Stimulated activated naive CD8-positive, alpha-beta T cell treated with anti-CD3 and anti-CD28 coated beads, Interleukin-15, Interleukin-2, amounts not matched to agents 100 U/mL and 50 U/mL, for 24 hours (primary cell): ENCODE measurements around the gene CHN1.

Experiments used
- ATAC-seq: fragments of 150-1000 bp; cut with Tn5 transposase; one replicate; pipeline ENCODE4 v1.10.0; 2021
- DNase-seq: peaks from one replicate; pipeline ENCODE4 v3.0.0; 2021

Gene CHN1

GRCh38 chr2:174924061-174924693, 81.0 kb downstream of the CHN1 start:
- ATAC-seq (no peak), DNase-seq (no peak)

- no peak for ATAC-seq
Observed at GRCh38 chr2:174919947-174920595, 85.1 kb downstream of the CHN1 start.

GRCh38 chr2:174918886-174919526, 86.2 kb downstream of the CHN1 start:
- DNase-seq (no peak), ATAC-seq (no peak)

More at GRCh38 chr2:174919947-174920595, 85.1 kb downstream of the CHN1 start:
- no peak for DNase-seq

- ATAC-seq (no peak), DNase-seq (no peak)
Observed at GRCh38 chr2:174916270-174916930, 88.8 kb downstream of the CHN1 start.

- DNase-seq (no peak), ATAC-seq (no peak)
Observed at GRCh38 chr2:174914853-174915760, 90.1 kb downstream of the CHN1 start.

DNA sequence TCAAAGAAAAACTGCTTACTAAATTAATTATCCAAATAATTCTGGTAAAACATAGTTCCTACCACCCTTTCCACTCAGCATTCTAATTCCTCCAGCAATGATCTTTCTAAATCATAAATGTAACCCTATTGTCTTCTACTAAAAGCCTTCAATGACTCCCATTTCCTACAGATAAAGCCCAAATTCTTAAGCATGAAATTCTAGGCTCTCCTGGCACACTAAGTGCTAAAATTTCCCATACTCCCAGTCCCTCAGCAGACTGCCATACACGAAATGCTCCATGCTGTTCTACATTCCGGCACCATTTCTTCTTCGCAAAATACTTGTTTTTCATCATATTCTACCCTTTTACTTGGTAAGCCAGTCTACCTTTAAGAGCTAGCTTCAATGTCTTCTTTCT, 96.9 kb downstream of the CHN1 start:
- no peak for DNase-seq
- ATAC-seq: no peak

GRCh38 chr2:174903264-174903556, 102.0 kb downstream of the CHN1 start:
- DNase-seq: no peak
- no peak for ATAC-seq

DNA sequence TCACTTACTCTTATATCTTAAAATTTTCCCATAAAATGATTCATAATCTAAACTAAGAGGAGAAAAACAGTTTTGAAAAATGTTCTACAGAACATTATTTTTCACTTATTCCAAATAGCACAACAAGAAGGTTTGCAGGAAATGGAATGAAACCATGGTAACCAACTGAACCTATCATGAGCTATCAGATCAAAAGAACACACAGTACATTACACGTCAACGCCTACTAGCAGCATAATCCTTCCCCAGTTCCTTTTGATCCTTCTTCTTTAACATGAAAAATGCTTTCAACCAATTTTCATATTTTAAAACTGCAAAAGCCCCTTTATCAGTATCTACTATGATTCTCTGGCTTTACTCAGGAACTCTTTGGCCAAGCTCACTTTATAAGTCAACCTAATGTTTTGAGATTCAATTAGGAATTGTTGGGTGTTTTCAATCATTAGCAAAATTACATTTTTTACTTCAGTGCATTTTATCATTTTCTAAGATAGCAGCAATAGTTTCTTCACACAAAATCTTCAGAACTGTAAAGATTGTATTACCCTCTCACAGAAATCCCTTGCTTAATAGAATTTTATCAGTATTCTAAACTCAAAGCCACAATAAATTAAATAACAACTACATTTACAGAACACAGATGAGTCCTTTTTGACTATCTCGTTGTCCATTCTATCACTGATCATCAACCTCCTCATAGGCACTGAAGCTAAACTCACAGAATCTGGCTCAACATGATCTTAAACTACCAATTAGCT, 102.5 kb downstream of the CHN1 start:
- DNase-seq: no peak

DNA sequence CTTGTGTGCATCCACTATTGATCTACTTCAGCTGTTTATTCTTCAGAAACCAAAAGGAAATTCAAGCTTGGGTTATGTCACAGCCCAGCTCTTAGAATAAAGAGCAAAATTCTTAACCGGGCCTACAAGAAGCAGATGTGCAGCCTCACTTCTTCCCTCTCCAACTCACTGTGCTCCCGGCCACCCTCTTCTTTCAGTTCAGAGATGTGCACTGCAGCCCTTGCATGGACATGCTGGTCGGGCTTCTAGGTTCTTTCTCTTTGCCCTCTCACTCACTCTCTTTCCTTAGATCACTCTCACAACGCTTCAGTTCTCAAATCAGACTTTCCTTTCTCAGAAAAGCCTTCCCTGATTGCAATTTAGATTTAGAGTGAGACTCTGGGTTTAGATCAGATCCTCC, 104.1 kb downstream of the CHN1 start:
- peak; percentile 11 for DNase-seq
- peak; percentile 61 for ATAC-seq

More for the DNA sequence above, 102.5 kb downstream of the CHN1 start:
- peak; percentile 71 for ATAC-seq

DNA sequence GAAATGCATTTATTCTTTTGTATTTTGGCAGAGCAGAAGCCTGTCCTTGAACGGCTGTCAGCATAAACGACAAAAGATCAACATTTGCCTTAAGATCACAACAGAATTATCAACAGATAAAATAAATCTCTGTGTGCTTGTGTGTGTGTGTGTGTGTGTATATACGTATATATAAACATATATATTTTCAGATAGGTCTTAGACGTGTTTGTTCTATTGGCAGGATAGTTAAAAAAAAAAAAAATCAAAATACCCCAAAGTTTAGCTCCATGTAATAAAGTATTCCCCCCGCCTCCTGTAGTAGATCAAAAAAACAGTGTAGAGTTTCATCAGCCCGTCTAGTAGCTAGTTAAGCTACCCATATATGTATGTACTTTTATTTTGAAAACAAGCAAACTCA, 107.9 kb downstream of the CHN1 start:
- DNase-seq (no peak), ATAC-seq (no peak)

DNA sequence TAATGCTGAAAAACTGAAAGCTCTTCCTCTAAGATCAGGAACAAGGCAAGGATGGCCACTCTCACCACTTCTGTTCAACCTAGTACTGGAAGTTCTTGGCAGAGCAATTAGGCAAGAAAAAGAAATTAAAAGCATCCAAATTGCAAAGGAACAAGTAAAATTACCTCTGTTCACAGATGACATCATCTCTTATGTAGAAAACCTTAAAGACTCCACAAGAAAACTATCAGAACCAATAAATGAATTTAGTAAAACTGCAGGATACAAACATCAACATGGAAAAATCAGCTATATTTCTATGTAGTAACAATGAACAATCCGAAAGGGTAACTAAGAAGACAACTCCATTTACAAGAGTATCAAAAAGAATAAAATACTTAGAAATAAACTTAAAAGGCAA, 112.2 kb downstream of the CHN1 start:
- ATAC-seq: no peak
- DNase-seq: no peak

- DNase-seq (no peak), ATAC-seq (no peak)
Observed at GRCh38 chr2:174892546-174892945, 112.6 kb downstream of the CHN1 start.

DNA sequence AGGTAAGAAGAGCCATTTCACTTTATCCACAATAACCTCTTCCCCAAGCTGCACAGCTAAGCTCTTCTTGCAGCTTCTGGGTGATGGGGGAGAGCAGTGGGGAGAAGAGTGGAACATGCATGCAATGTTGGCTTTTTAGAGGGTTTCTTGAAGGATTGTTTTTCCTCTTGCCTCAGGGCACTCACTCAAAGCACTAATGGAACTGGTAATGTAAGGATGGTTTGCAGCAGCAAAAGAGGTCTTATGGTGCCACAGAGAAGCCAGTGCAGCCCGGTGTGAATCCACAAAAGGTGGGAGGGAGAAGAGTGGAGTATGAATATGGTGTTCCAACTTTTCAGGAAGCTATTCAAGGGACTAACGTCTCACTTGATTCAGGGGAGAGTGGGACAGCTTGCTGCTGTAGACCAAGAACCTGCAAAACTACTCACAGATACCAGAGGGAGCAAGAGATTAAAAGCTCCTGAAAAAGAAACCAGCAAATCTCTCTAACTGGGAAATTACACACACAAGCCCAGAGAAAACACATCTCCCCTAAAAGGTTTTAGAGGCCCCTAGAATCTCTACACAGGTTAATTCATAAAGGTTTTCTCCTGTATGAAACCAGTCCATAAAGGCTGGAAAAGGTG, 116.4 kb downstream of the CHN1 start:
- no peak for ATAC-seq

DNA sequence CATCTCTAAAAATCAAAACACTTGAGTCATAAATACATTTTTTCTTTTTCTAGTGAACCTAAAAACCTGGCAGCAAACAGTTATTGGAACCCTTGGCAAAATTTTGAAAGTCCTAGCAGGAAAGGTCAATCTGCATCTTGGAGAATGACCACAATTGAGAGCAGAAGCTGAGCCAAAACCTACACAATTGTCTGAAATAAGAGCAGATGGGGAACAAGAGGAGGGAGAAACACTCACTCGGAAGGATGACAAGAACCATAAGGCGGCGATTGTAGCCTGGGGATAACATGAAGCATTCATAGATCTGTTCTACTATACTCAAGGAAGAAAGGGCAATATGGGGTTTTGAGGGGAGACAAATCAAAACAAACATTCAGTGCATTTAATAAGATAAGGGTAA, 117.0 kb downstream of the CHN1 start:
- DNase-seq: no peak
- no peak for ATAC-seq

More for the DNA sequence above, 116.4 kb downstream of the CHN1 start:
- DNase-seq: no peak

DNA sequence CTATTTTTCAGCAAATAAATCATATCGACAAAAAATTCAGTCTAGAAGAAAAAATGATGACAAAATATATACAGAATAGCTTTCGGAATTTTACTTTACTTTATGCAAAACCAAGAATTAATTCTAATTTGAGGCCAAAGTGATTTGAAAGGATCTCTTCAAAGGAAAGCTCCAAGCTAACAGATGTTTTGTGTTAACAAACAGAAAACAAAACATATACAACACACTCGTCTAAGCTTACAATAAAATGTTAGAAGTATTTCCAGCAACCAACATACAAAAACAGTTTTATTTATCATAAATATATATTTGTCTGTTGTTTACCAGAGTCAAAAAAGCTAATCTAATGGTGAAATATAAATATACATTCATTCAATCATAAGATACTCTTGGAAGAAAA, 122.8 kb downstream of the CHN1 start:
- ATAC-seq: no peak
- DNase-seq: no peak

DNA sequence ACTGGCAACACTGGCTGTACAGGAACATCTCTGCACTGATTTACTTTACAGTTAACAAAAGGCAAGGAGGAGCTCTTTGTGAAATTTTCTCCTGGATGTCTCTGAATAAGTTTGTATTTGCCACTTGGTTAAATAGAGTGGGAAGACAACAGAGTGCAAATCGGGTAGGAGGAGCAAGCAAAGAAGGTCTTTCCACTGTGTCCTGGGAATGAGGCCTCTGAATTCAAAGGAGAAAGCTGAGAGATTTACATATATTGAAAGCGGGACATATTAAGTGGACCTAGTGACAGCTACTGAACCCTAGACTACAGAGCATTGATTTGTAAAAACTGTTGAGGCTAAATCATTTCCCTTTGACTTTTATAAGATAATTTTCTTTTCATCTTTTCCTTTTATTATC, 123.5 kb downstream of the CHN1 start:
- DNase-seq: no peak
- no peak for ATAC-seq

DNA sequence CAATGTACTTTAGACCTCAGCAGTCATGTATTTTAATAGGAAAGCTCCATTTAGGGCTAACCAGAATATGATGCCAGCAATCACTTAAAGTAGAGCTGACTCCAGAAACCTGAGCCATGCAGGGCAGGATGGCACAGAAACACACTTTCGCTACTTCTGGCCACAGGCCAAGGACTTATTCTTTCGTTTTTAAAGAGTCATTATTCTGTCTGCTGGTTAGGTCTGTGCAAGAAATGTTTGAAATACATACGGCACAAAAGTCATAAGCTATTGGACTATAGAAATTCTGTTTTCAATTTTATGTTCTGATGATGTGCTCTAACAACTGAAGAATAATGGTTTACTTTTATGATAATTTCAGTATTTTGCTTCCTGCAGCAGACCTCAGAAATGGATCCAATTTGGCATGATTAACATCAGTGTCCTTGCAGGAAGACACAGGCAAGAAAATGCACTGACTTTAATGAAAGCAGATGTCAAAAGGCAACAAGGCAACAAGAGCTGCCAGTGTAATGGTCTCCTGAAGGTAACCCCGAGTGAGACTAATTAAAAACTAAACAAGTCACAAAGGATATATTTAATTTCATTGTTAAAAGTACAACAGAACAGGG, 126.5 kb downstream of the CHN1 start:
- ATAC-seq (no peak), DNase-seq (no peak)

- ATAC-seq: no peak
- no peak for DNase-seq
Observed at GRCh38 chr2:174877751-174878150, 127.4 kb downstream of the CHN1 start.

DNA sequence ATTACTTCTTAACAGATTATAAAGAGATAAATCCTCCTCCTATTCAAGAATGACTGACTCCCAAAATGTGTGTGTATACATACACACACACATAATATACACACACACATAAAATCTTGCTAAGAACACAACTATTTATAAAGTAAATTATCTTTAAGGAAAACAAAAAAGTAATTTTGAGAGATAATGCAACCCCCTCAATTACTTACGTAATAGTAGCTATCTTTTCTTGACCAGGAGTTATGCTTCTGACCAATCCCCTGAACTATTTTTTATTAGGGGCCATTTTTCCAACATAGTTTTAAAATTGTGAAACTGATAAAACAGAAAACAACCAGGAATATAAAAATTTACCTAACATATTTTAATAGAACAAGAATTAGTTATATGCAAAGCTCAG, 127.9 kb downstream of the CHN1 start:
- DNase-seq: no peak
- ATAC-seq: no peak

DNA sequence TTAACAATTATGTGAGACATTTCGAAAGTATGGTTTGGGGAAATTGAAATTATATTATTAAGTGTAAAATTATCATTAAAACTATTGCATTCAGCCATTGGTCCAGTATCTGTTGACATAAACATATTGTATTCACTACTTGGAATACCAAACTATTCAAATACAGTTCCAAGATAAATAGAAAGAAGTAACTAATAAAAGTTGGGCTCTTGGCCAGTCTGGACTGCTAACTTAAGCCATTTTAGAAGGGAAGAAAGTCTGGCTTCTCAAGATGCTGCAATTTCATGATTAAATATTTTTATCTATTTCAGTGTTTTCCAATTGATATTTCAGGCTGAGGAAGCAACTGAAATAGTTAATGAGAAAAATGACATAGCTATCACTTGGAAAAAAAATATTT, 131.1 kb downstream of the CHN1 start:
- DNase-seq: no peak
- ATAC-seq: no peak

DNA sequence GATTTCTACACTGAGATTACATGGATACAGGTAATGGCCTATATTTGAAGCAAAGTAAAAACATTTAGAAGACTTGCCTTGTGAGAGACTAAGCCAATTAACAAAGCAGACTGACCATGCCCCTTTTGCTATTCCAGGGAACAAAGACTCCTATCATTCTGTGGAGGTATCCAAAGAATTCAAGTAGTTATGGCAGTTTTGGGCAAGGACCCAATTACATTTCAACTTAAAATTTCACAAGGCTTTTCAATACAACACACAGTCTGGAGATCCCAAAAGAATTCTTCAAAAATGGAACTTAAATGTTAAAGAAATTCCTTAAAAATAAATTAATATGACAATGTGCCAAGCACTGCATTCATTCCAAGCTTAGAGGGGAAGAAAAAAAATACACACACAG, 131.7 kb downstream of the CHN1 start:
- ATAC-seq (no peak), DNase-seq (no peak)
